ENCODE data around the gene ABCC10. TPM values are rescaled to one million over a fixed set of nuclear protein-coding genes. Genes with fewer than 3 reads are reported as not detected.

The ABCC10 gene
- total RNA-seq, 4 donors from 2014 or later = 7.0 to 12.9 (median 9.7) TPM

DNA sequence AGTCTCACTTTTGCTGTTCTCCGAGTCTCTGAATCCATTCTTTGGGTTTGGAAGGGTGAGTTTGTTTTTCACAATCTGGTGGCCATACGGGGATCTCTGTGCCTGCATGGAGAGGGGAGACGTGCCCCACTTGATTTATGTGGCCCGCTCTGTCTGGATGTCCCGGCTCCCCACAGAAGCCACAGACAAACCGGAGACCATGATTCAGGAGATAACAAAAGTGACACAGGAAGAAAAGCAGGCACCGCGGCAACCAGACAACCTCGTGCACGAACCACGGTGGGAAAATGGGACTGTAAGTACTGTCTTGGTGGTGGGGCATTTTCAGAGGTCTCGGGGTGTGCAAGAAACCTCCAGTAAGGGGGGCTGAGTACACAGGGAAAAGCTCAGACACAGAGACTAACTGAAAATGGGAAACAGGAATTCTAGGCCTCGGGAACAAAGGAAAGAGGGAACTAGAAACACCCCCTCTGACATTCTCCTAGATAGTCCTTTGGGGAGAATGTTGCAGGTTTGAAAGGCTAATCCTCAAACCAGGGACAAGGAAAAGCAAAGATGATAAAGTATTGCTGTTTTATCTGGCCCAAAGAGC lies 35.8 kb upstream of the ABCC10 start:
- TF ChIP-seq CTCF (IDR thresholded peaks at IDR 0.05; ENCODE audit: low read depth) = no peak

GRCh38 chr6:43393602-43394001 lies 33.7 kb upstream of the ABCC10 start:
- no peak for TF ChIP-seq CTCF (IDR thresholded peaks at IDR 0.05; ENCODE audit: low read depth)

- TF ChIP-seq CTCF (IDR thresholded peaks at IDR 0.05; ENCODE audit: low read depth) = no peak
These were observed 32.4 kb upstream of the ABCC10 start for GRCh38 chr6:43394982-43395381.

DNA sequence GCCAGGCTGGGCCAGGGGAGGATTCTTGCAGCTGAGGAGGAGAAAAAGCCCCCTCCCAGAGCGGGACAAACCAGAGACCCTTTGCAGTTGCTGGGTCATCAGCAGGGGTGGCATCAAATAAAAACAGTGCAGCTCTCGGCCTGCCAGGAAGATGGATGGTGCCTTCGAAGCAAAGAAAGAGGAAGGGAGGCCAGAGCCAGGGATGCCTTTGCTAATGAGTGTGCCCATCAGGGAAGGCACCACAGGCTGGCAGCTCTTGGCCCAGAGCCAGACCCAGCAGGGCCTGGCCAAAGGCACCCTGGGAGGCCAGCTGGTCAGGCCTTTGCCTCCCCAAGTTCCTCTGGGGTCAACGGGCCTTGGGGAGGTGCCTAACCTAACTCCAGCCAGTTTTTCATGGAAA lies 31.6 kb upstream of the ABCC10 start:
- TF ChIP-seq CTCF (IDR thresholded peaks at IDR 0.05; ENCODE audit: low read depth) = no peak

- TF ChIP-seq CTCF (IDR thresholded peaks at IDR 0.05; ENCODE audit: low read depth) = no peak
These were observed 30.8 kb upstream of the ABCC10 start for GRCh38 chr6:43396408-43397149.

DNA sequence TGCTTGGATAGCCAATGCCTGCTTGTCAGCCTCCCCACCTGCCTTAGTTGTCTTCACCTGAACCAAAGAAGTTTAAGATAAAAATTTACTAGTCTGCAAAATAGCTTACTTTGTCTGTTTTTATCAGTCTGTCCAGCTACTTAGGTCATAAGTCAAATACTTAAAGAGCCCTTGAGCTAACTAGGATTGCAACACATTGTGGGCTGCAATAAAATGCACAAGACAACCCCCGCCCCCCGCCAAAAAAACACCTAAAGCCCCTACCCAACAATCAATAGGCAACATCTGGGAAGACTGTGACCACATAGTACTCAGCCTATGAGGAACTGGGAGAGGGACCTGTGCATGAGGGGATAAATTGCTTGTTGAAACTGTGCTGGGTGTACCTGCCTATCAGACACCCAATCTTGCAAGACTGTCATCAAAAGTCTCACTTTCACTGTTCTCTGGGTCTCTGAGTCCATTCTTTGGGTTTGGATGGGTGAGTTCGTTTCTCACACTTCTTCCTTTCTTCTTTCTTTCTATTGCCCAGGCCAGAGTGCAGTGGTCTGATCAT lies 27.3 kb upstream of the ABCC10 start:
- TF ChIP-seq CTCF (IDR thresholded peaks at IDR 0.05; ENCODE audit: low read depth) = no peak

- TF ChIP-seq CTCF (IDR thresholded peaks at IDR 0.05; ENCODE audit: low read depth) = no peak
These were observed 25.6 kb upstream of the ABCC10 start for GRCh38 chr6:43401730-43402129.

Data from subcutaneous adipose tissue (tissue), 4 donors.